ENCODE data around the gene C1QA. TPM values are rescaled to one million over a fixed set of nuclear protein-coding genes. Genes with fewer than 3 reads are reported as not detected.
A peak's percentile ranks its signal among the peaks of the same experiment; 100 is the strongest.
"Not testable (repeated sequence)": the region's sequence is repeated elsewhere in the genome, so short reads cannot be mapped to it uniquely, and the experiment has no call there.

The C1QA gene
- total RNA-seq, 1 experiment from 2014 or later: not detected

- Histone ChIP-seq H3K4me3 (ENCODE audit: low read length) (no peak overlapping the region), H3K9ac (ENCODE audit: low read length) (no peak overlapping the region), H2AFZ (ENCODE audit: low read length) (no peak overlapping the region), H4K20me1 (ENCODE audit: low read length) (no peaks in the 10 kb centered on the region), H3K4me2 (ENCODE audit: low read length) (no peak overlapping the region), H3K9me2 (replicated peaks; ENCODE audit: low read length) (no peaks in the 10 kb centered on the region), H3K79me2 (ENCODE audit: low read length) (no peaks in the 10 kb centered on the region), H3K4me1 (ENCODE audit: insufficient read depth, low read length) (no peaks in the 10 kb centered on the region), H3K36me3 (ENCODE audit: low read depth, low read length) (no peaks in the 10 kb centered on the region), H3K27me3 (ENCODE audit: low read length) (no peaks in the 10 kb centered on the region), H3F3A (ENCODE audit: low read length, unreplicated experiment) (no peaks in the 10 kb centered on the region), H3K9me3 (ENCODE audit: low read length) (no peaks in the 10 kb centered on the region), H3K27ac (ENCODE audit: low read length) (no peak overlapping the region)
- BruUV-seq (replicated peaks): no TSS peak
- ATAC-seq (peak; percentile 76), DNase-seq (peak; percentile 74)
- CTCF ChIA-PET: interaction anchor here (0.6 kb wide), 1 partner anchor 258 kb away, joined by 20 read pairs; no protein-coding TSS in a partner anchor
- POLR2A ChIA-PET (ENCODE audit: unreplicated experiment): no interaction called here
- intact Hi-C loops (cut with micrococcal nuclease): loop anchor here (1.0 kb wide), 2 partner anchors 31 to 257 kb away; no protein-coding TSS in a partner anchor
- TF ChIP-seq CTCF (conservative IDR thresholded peaks at IDR 0.05; ENCODE audit: low read depth, low read length): peak; percentile 88
- TF ChIP-seq EZH2 (IDR thresholded peaks at IDR 0.05; ENCODE audit: low read length, unreplicated experiment): no peak
These were observed 37.3 kb downstream of the C1QA start for GRCh38 chr1:22673486-22674409.

GRCh38 chr1:22674410-22674749 lies 38.0 kb downstream of the C1QA start:
- no peaks in the 10 kb centered on the region for H4K20me1 ChIP-seq (ENCODE audit: low read length)
- H3K27ac ChIP-seq (ENCODE audit: low read length): no peak overlapping the region
- ChIA-PET POLR2A (ENCODE audit: unreplicated experiment) (no interaction called here), CTCF (interaction anchor here (0.5 to 0.7 kb wide), 3 partner anchors 30 to 255 kb away, joined by 3 to 4 read pairs (median 3); no protein-coding TSS in a partner anchor)
- no peak overlapping the region for H3K4me2 ChIP-seq (ENCODE audit: low read length)
- no peaks in the 10 kb centered on the region for H3K4me1 ChIP-seq (ENCODE audit: insufficient read depth, low read length)
- H3K9me3 ChIP-seq (ENCODE audit: low read length): no peaks in the 10 kb centered on the region
- no peaks in the 10 kb centered on the region for H3F3A ChIP-seq (ENCODE audit: low read length, unreplicated experiment)
- no peaks in the 10 kb centered on the region for H3K27me3 ChIP-seq (ENCODE audit: low read length)
- no peak overlapping the region for H2AFZ ChIP-seq (ENCODE audit: low read length)
- no peak for ATAC-seq
- intact Hi-C loops (cut with micrococcal nuclease): loop anchor here (1.0 kb wide), 2 partner anchors 30 to 256 kb away; no protein-coding TSS in a partner anchor
- BruUV-seq (replicated peaks): no TSS peak
- H3K79me2 ChIP-seq (ENCODE audit: low read length): no peaks in the 10 kb centered on the region
- DNase-seq: no peak
- H3K9me2 ChIP-seq (replicated peaks; ENCODE audit: low read length): no peaks in the 10 kb centered on the region
- H3K36me3 ChIP-seq (ENCODE audit: low read depth, low read length): no peaks in the 10 kb centered on the region
- H3K9ac ChIP-seq (ENCODE audit: low read length): no peak overlapping the region
- H3K4me3 ChIP-seq (ENCODE audit: low read length): no peak overlapping the region
- TF ChIP-seq CTCF (conservative IDR thresholded peaks at IDR 0.05; ENCODE audit: low read depth, low read length): no peak
- no peak for TF ChIP-seq EZH2phosphoT487 (IDR thresholded peaks at IDR 0.05; ENCODE audit: borderline replicate concordance, low read length)
- TF ChIP-seq EZH2 (IDR thresholded peaks at IDR 0.05; ENCODE audit: low read length, unreplicated experiment): no peak

DNA sequence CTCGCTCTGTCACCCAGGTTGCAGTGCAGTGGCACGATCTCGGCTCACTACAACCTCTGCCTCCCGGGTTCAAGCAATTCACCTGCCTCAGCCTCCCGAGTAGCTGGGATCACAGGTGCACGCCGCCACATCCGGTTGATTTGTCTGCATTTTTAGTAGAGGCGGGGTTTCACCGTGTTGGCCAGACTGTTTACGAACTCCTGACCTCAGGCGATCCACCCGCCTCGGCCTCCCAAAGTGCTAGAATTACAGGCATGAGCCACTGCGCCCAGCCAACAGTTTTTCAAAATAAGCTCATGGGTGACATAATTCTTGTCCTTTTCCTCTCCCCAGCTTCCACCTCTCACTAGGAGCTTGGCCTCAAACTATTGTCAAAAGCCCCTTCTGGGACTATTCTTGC lies 39.7 kb downstream of the C1QA start:
- DNase-seq; H3K4me3 ChIP-seq (ENCODE audit: low read length); H3K9me2 ChIP-seq (replicated peaks; ENCODE audit: low read length); H3K4me2 ChIP-seq (ENCODE audit: low read length); H3K27me3 ChIP-seq (ENCODE audit: low read length); H3K9me3 ChIP-seq (ENCODE audit: low read length); H3F3A ChIP-seq (ENCODE audit: low read length, unreplicated experiment); ATAC-seq; H3K27ac ChIP-seq (ENCODE audit: low read length); intact Hi-C loops (cut with micrococcal nuclease); H2AFZ ChIP-seq (ENCODE audit: low read length); BruUV-seq (replicated peaks); H3K4me1 ChIP-seq (ENCODE audit: insufficient read depth, low read length); CTCF ChIA-PET; H3K9ac ChIP-seq (ENCODE audit: low read length); POLR2A ChIA-PET (ENCODE audit: unreplicated experiment); H3K36me3 ChIP-seq (ENCODE audit: low read depth, low read length); H4K20me1 ChIP-seq (ENCODE audit: low read length); H3K79me2 ChIP-seq (ENCODE audit: low read length): not testable (repeated sequence)

Measured in PC-3 (cell line).